ENCODE data around the gene BPIFB4. TPM values are rescaled to one million over a fixed set of nuclear protein-coding genes. Genes with fewer than 3 reads are reported as not detected.

Gene BPIFB4
- total and polyA plus RNA-seq, 9 donors: 0.07 to 0.30 (median 0.09) TPM; not detected in 3

- WGBS (ENCODE audit: insufficient coverage): 85% methylated on average over 22 of the region's 22 CpGs
- Histone ChIP-seq H3K27ac (ENCODE audit: low read length) (no peak overlapping the region), H3K4me3 (ENCODE audit: low read length) (no peak overlapping the region), H3K36me3 (ENCODE audit: control insufficient read depth, insufficient read depth, low read length) (no peaks in the 10 kb centered on the region), H3K9me3 (replicated peaks; ENCODE audit: control insufficient read depth, low read depth, low read length) (no peaks in the 10 kb centered on the region), H3K27me3 (ENCODE audit: control insufficient read depth, insufficient read depth, low read length) (no peaks in the 10 kb centered on the region), H3K4me1 (ENCODE audit: control insufficient read depth, insufficient read depth, low read length) (peaks cover 17% of the 10 kb centered on the region)
- DNase-seq: no peak
Observed at GRCh38 chr20:33059741-33060390, 19.6 kb upstream of the BPIFB4 start.

- Histone ChIP-seq H3K27me3 (ENCODE audit: control insufficient read depth, insufficient read depth, low read length) (no peaks in the 10 kb centered on the region), H3K4me3 (ENCODE audit: low read length) (no peak overlapping the region), H3K36me3 (ENCODE audit: control insufficient read depth, insufficient read depth, low read length) (no peaks in the 10 kb centered on the region), H3K4me1 (ENCODE audit: control insufficient read depth, insufficient read depth, low read length) (peaks cover 15% of the 10 kb centered on the region), H3K27ac (ENCODE audit: low read length) (no peak overlapping the region), H3K9me3 (replicated peaks; ENCODE audit: control insufficient read depth, low read depth, low read length) (no peaks in the 10 kb centered on the region)
- peak; percentile 20 for DNase-seq
- WGBS (ENCODE audit: insufficient coverage): 56% methylated on average over 11 of the region's 14 CpGs
Observed at GRCh38 chr20:33061658-33062028, 17.8 kb upstream of the BPIFB4 start.

DNA sequence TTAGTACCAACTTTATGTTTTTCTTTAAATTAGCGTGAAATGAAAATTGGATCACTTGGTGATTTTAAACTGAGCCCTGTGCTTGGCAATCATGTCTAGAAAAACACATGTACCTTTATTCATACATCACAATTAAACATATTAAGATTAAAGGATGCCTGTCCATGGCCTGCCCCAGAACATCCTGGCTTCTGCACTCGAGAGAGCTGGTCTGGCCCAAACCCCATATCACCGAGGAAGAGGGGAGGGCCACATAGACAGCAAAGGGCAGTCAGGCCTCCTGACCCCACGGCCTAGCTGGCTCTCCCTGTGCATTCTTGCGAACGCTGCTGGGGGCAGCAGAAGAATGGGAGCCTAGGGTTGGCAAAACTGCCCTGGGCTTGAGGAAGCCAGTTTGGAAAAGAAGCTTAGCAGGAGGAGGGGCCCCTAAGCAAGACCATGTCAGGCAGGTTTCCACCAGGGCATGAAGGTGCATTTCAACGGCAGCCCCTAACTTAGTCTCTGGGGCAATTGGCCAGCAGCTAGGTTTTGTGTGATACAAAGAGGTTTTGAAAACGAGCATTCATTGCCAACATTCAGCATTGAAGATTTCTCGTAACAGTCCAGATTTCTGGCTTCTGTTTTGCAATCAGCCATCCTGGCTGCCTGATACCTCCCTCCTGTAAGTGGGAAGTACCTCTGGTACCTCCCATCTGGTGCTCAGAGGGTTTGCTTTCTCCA is 17.2 kb upstream of the BPIFB4 start:
- H3K27ac ChIP-seq (ENCODE audit: low read length): no peak overlapping the region
- H3K36me3 ChIP-seq (ENCODE audit: control insufficient read depth, insufficient read depth, low read length): no peaks in the 10 kb centered on the region
- DNase-seq: no peak
- 29% methylated on average over 6 of the region's 9 CpGs for WGBS (ENCODE audit: insufficient coverage)
- peaks cover 15% of the 10 kb centered on the region for H3K4me1 ChIP-seq (ENCODE audit: control insufficient read depth, insufficient read depth, low read length)
- no peaks in the 10 kb centered on the region for H3K27me3 ChIP-seq (ENCODE audit: control insufficient read depth, insufficient read depth, low read length)
- no peaks in the 10 kb centered on the region for H3K9me3 ChIP-seq (replicated peaks; ENCODE audit: control insufficient read depth, low read depth, low read length)
- H3K4me3 ChIP-seq (ENCODE audit: low read length): no peak overlapping the region

GRCh38 chr20:33062825-33063149 is 16.7 kb upstream of the BPIFB4 start:
- no peak for DNase-seq
- H3K4me3 ChIP-seq (ENCODE audit: low read length): no peak overlapping the region
- no peaks in the 10 kb centered on the region for H3K9me3 ChIP-seq (replicated peaks; ENCODE audit: control insufficient read depth, low read depth, low read length)
- no peak overlapping the region for H3K27ac ChIP-seq (ENCODE audit: low read length)
- H3K27me3 ChIP-seq (ENCODE audit: control insufficient read depth, insufficient read depth, low read length): no peaks in the 10 kb centered on the region
- H3K36me3 ChIP-seq (ENCODE audit: control insufficient read depth, insufficient read depth, low read length): no peaks in the 10 kb centered on the region
- WGBS (ENCODE audit: insufficient coverage): no CpG with 5 or more reads among the region's 1 CpG
- peaks cover 15% of the 10 kb centered on the region for H3K4me1 ChIP-seq (ENCODE audit: control insufficient read depth, insufficient read depth, low read length)

DNA sequence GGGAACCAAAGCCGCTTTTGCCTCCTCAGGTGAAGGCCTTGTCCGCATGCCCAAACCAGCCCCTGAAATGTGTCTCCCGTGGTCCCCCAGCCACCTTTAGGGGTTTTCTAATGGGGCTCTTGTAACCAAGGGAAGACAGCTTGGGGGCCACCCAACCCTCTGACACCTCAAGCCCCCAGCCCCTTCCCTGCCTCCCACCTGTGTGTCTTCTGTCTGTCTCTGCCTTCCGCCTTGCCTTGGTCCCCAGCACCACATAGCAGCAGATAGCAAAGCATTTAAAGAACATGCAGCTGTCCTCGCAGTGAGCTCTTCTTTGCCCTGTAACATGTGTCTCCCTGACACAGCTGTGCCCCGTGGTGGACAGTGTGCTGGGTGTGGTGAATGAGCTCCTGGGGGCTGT is 16.2 kb upstream of the BPIFB4 start:
- H3K4me1 ChIP-seq (ENCODE audit: control insufficient read depth, insufficient read depth, low read length): peaks cover 15% of the 10 kb centered on the region
- H3K27me3 ChIP-seq (ENCODE audit: control insufficient read depth, insufficient read depth, low read length): no peaks in the 10 kb centered on the region
- no peak overlapping the region for H3K4me3 ChIP-seq (ENCODE audit: low read length)
- peak; percentile 27 for DNase-seq
- H3K9me3 ChIP-seq (replicated peaks; ENCODE audit: control insufficient read depth, low read depth, low read length): no peaks in the 10 kb centered on the region
- H3K36me3 ChIP-seq (ENCODE audit: control insufficient read depth, insufficient read depth, low read length): no peaks in the 10 kb centered on the region
- 75% methylated on average over 2 of the region's 6 CpGs for WGBS (ENCODE audit: insufficient coverage)
- no peak overlapping the region for H3K27ac ChIP-seq (ENCODE audit: low read length)

DNA sequence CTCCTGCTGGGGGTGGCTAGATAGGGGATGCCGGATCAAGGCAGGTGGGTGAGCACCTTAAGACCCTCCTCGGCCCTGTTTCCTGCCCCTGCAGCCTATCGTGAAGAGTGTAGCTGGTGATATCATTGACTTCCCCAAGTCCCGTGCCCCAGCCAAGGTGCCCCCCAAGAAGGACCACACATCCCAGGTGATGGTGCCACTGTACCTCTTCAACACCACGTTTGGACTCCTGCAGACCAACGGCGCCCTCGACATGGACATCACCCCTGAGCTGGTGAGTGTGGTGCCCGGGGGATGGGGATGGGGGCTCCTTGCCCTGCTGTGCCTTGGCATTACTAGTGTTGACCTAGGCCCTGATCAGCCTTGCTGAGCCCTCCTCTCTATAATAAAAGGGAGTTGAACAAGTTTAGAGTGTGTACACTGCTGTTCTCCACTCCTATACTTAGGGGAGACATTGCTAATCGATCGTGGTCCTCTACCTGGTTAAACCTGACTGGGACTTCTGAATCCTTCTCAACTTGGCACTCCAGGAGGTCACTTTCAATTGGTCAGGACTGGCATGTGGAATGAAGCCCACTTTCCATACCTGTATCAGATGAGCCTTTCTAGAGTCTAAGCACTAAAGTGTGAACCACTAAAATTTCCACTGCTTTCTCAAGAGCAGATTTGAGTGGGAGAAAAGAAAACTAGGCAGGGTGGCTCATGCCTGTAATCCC is 14.7 kb upstream of the BPIFB4 start:
- Histone ChIP-seq H3K36me3 (ENCODE audit: control insufficient read depth, insufficient read depth, low read length) (no peaks in the 10 kb centered on the region), H3K27ac (ENCODE audit: low read length) (no peak overlapping the region), H3K4me3 (ENCODE audit: low read length) (no peak overlapping the region), H3K9me3 (replicated peaks; ENCODE audit: control insufficient read depth, low read depth, low read length) (no peaks in the 10 kb centered on the region), H3K4me1 (ENCODE audit: control insufficient read depth, insufficient read depth, low read length) (peaks cover 15% of the 10 kb centered on the region), H3K27me3 (ENCODE audit: control insufficient read depth, insufficient read depth, low read length) (no peaks in the 10 kb centered on the region)
- WGBS (ENCODE audit: insufficient coverage): 90% methylated on average over 11 of the region's 11 CpGs
- DNase-seq: no peak

- no peaks in the 10 kb centered on the region for H3K27me3 ChIP-seq (ENCODE audit: control insufficient read depth, insufficient read depth, low read length)
- peaks cover 15% of the 10 kb centered on the region for H3K4me1 ChIP-seq (ENCODE audit: control insufficient read depth, insufficient read depth, low read length)
- no peak overlapping the region for H3K27ac ChIP-seq (ENCODE audit: low read length)
- DNase-seq: no peak
- H3K9me3 ChIP-seq (replicated peaks; ENCODE audit: control insufficient read depth, low read depth, low read length): no peaks in the 10 kb centered on the region
- 72% methylated on average over 6 of the region's 9 CpGs for WGBS (ENCODE audit: insufficient coverage)
- H3K4me3 ChIP-seq (ENCODE audit: low read length): no peak overlapping the region
- no peaks in the 10 kb centered on the region for H3K36me3 ChIP-seq (ENCODE audit: control insufficient read depth, insufficient read depth, low read length)
Observed at GRCh38 chr20:33065785-33066184, 13.7 kb upstream of the BPIFB4 start.

DNA sequence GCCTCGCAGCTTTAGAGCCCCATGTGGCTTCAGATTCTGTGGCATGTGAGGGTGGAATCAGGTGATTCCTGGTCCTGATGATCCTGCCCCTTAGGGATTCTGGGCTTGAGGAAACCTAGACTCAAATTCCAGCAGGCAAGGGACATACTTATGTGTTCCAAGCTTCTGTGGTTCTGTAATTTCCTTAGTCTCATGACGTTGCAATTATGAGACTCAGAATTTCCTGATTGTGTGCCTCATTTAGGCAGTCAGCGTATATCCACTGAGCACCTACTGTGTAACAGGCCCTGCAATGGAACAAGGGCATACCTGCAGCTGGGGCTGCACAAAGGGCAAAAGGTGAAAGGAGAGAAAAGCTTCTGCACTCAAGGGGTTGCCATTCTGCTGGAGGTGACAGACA is 11.6 kb upstream of the BPIFB4 start:
- Histone ChIP-seq H3K27ac (ENCODE audit: low read length) (no peak overlapping the region), H3K4me3 (ENCODE audit: low read length) (no peak overlapping the region), H3K9me3 (replicated peaks; ENCODE audit: control insufficient read depth, low read depth, low read length) (peaks cover 3% of the 10 kb centered on the region), H3K4me1 (ENCODE audit: control insufficient read depth, insufficient read depth, low read length) (peaks cover 5% of the 10 kb centered on the region), H3K27me3 (ENCODE audit: control insufficient read depth, insufficient read depth, low read length) (no peaks in the 10 kb centered on the region), H3K36me3 (ENCODE audit: control insufficient read depth, insufficient read depth, low read length) (no peaks in the 10 kb centered on the region)
- WGBS (ENCODE audit: insufficient coverage): 38% methylated on average over 3 of the region's 3 CpGs
- DNase-seq: no peak

- Histone ChIP-seq H3K36me3 (ENCODE audit: control insufficient read depth, insufficient read depth, low read length) (no peaks in the 10 kb centered on the region), H3K27ac (ENCODE audit: low read length) (no peak overlapping the region), H3K27me3 (ENCODE audit: control insufficient read depth, insufficient read depth, low read length) (peaks cover under 1% of the 10 kb centered on the region), H3K4me3 (ENCODE audit: low read length) (no peak overlapping the region), H3K9me3 (replicated peaks; ENCODE audit: control insufficient read depth, low read depth, low read length) (peaks cover 3% of the 10 kb centered on the region), H3K4me1 (ENCODE audit: control insufficient read depth, insufficient read depth, low read length) (no peaks in the 10 kb centered on the region)
- WGBS (ENCODE audit: insufficient coverage): 56% methylated on average over 12 of the region's 12 CpGs
- DNase-seq: no peak
Observed at GRCh38 chr20:33068251-33068939, 11.0 kb upstream of the BPIFB4 start.

DNA sequence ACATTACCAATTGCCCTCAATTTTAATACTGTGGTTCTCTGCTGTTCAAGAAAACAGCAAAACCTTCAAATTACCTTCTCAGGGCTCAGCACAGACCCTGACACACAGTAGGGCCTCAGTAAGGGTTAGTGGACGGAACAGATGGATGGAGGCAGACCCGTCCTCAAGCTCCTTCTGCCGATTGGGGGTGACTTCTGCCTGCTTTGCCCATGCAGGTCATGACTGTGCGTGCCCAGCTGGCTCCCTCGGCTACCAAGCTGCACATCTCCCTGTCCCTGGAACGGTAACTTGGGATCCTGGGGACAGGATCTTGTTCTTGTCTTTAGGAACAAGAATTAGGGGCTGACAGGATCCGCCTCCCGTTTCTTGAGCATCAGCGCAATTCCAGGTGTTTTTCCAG is 9.8 kb upstream of the BPIFB4 start:
- Histone ChIP-seq H3K4me3 (ENCODE audit: low read length) (no peak overlapping the region), H3K27me3 (ENCODE audit: control insufficient read depth, insufficient read depth, low read length) (peaks cover 2% of the 10 kb centered on the region), H3K9me3 (replicated peaks; ENCODE audit: control insufficient read depth, low read depth, low read length) (peaks cover 3% of the 10 kb centered on the region), H3K4me1 (ENCODE audit: control insufficient read depth, insufficient read depth, low read length) (no peaks in the 10 kb centered on the region), H3K36me3 (ENCODE audit: control insufficient read depth, insufficient read depth, low read length) (no peaks in the 10 kb centered on the region), H3K27ac (ENCODE audit: low read length) (no peak overlapping the region)
- DNase-seq: no peak
- 79% methylated on average over 9 of the region's 9 CpGs for WGBS (ENCODE audit: insufficient coverage)

All from muscle of leg (tissue), 11 donors.